ENCODE data around the gene PCAT6. TPM values are rescaled to one million over a fixed set of nuclear protein-coding genes. Genes with fewer than 3 reads are reported as not detected.
A peak's percentile ranks its signal among the peaks of the same experiment; 100 is the strongest.

Gene PCAT6
- total RNA-seq, 1 experiment from 2014 or later = 4.8 TPM

GRCh38 chr1:202804126-202804525 lies 6.6 kb upstream of the PCAT6 start:
- Histone ChIP-seq H3K79me1 (ENCODE audit: insufficient read depth, low read depth, low read length, poor library complexity, severe bottlenecking) (no peaks in the 10 kb centered on the region), H3K4me2 (ENCODE audit: insufficient read depth, insufficient read length, low read length) (no peak overlapping the region), H3K27ac (ENCODE audit: insufficient read length, low read depth, low read length) (no peak overlapping the region), H3K27me3 (ENCODE audit: insufficient read depth, low read length) (peaks cover 2% of the 10 kb centered on the region; the same call in 1 of the 2 replicates), H3K4me1 (ENCODE audit: insufficient read depth, low read length) (peaks cover 5% of the 10 kb centered on the region), H2BK5ac (ENCODE audit: insufficient read length, low read length) (no peak overlapping the region), H2BK12ac (ENCODE audit: insufficient read length, low read depth, low read length) (no peak overlapping the region), H3K23ac (ENCODE audit: insufficient read length, low read depth, low read length) (no peak overlapping the region), H3K14ac (ENCODE audit: insufficient read depth, low read length) (no peak overlapping the region), H3T11ph (ENCODE audit: low read length) (no peak overlapping the region), H3K4ac (ENCODE audit: low read depth, low read length) (no peak overlapping the region), H3K79me2 (ENCODE audit: insufficient read depth, low read length) (peaks cover 73% of the 10 kb centered on the region), H4K91ac (ENCODE audit: insufficient read length, low read depth, low read length) (no peak overlapping the region), H2AFZ (ENCODE audit: low read length) (no peak overlapping the region), H2BK120ac (ENCODE audit: low read depth, low read length, poor library complexity, severe bottlenecking) (no peak overlapping the region), H3K18ac (ENCODE audit: insufficient read length, low read depth, low read length) (no peak overlapping the region), H3K56ac (ENCODE audit: insufficient read length, low read depth, low read length) (no peak overlapping the region), H4K5ac (ENCODE audit: insufficient read length, low read depth, low read length) (no peak overlapping the region), H2AK5ac (ENCODE audit: insufficient read length, low read length) (no peak overlapping the region), H3K9me3 (ENCODE audit: control insufficient read depth, low read depth, low read length) (no peaks in the 10 kb centered on the region), H4K20me1 (ENCODE audit: control insufficient read depth, insufficient read depth, insufficient read length) (no peaks in the 10 kb centered on the region), H2BK20ac (ENCODE audit: low read depth, low read length, poor library complexity, severe bottlenecking) (no peak overlapping the region), H4K8ac (replicated peaks; ENCODE audit: insufficient read length, low read depth, low read length) (no peak overlapping the region), H3K9ac (ENCODE audit: extremely low read depth, insufficient read length, low read length) (no peak overlapping the region), H3K23me2 (ENCODE audit: insufficient read length, low read depth, low read length, poor library complexity, severe bottlenecking) (peaks cover 11% of the 10 kb centered on the region), H2BK15ac (ENCODE audit: low read depth, low read length) (no peak overlapping the region)
- Mint-ChIP-seq H3K4me3 (peak overlapping the region; percentile 7 to 51; a peak in 1 of 5 replicates), H3K27ac (peak overlapping the region in 1 of 3 experiments; percentile 49; a peak in 2 of 7 replicates), H3K9me3 (peaks cover 0 to 2% of the 10 kb centered on the region in 2 experiments; a peak in 2 of 5 replicates), H3K27me3 (ENCODE audit: low read depth) (peaks cover 3% of the 10 kb centered on the region; the same call in 1 of the 2 replicates), H3K36me3 (ENCODE audit: insufficient read depth in 1 of 3, low read depth in 3 of 3) (peaks cover 13 to 22% (median 17%) of the 10 kb centered on the region in 3 experiments), H3K4me1 (peaks cover 53% of the 10 kb centered on the region in 2 experiments)
- TF ChIP-seq, protein P1, sequence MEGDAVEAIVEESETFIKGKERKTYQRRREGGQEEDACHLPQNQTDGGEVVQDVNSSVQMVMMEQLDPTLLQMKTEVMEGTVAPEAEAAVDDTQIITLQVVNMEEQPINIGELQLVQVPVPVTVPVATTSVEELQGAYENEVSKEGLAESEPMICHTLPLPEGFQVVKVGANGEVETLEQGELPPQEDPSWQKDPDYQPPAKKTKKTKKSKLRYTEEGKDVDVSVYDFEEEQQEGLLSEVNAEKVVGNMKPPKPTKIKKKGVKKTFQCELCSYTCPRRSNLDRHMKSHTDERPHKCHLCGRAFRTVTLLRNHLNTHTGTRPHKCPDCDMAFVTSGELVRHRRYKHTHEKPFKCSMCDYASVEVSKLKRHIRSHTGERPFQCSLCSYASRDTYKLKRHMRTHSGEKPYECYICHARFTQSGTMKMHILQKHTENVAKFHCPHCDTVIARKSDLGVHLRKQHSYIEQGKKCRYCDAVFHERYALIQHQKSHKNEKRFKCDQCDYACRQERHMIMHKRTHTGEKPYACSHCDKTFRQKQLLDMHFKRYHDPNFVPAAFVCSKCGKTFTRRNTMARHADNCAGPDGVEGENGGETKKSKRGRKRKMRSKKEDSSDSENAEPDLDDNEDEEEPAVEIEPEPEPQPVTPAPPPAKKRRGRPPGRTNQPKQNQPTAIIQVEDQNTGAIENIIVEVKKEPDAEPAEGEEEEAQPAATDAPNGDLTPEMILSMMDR (conservative IDR thresholded peaks at IDR 0.05) = no peak
- no peak for DNase-seq
- no CpG with 5 or more reads among the region's 4 CpGs for WGBS (ENCODE audit: extremely low coverage, insufficient read length, low lambda C conversion rate)
